Large intestine (tissue), 12 donors: ENCODE data around the gene NOXO1. TPM values are rescaled to one million over a fixed set of nuclear protein-coding genes. Genes with fewer than 3 reads are reported as not detected.
A peak's percentile ranks its signal among the peaks of the same experiment; 100 is the strongest.

Source experiments
- DNase-seq, 2 donors: peaks; one replicate each; pipeline versions ENCODE4 v3.0.0 to v3.0.0-alpha.2; 2013
- H3K27ac ChIP-seq: one replicate; pipeline ENCODE4 v1.5.1; 2013; ENCODE audit warnings: low read length
- H3K27me3 ChIP-seq: 2 replicates; pipeline ENCODE4 v1.6.1; 2013; ENCODE audit warnings: low read length; ENCODE audit not compliant: control insufficient read depth, insufficient read depth
- H3K36me3 ChIP-seq: 2 replicates; pipeline ENCODE4 v1.6.1; 2013; ENCODE audit warnings: low read length; ENCODE audit not compliant: control insufficient read depth, insufficient read depth
- H3K4me1 ChIP-seq: one replicate; pipeline ENCODE4 v1.6.1; 2013; ENCODE audit warnings: low read length; ENCODE audit not compliant: control insufficient read depth, insufficient read depth
- H3K4me3 ChIP-seq: one replicate; pipeline ENCODE4 v1.5.1; 2013; ENCODE audit warnings: low read length
- H3K9me3 ChIP-seq: one replicate; pipeline ENCODE4 v1.6.1; 2013; ENCODE audit warnings: mild to moderate bottlenecking, low read depth, low read length, moderate library complexity; ENCODE audit not compliant: control insufficient read depth
- WGBS: methylation state at CpG from one replicate; pipeline ENCODE4 v1.1.5; 2013; ENCODE audit warnings: low lambda C conversion rate; ENCODE audit not compliant: insufficient coverage; 5-methylcytosine and 5-hydroxymethylcytosine counted together
- long read RNA-seq, 11 donors: transcript quantifications; one replicate each; lab custom pipeline, GENCODE V29; 2026
- polyA plus RNA-seq: library from polyadenylated mRNA; unstranded; fragments of 120-200 nt; gene quantifications from one replicate; pipeline ENCODE4 v1.2.1, GENCODE V29; 2013

The NOXO1 gene
- polyA plus RNA-seq: 2.8 TPM
- long read RNA-seq, donor 1: 0 reads
- long read RNA-seq, donor 2: 0 reads
- long read RNA-seq, donor 3: 0 reads
- long read RNA-seq, donor 4: 0 reads
- long read RNA-seq, donor 5, partial matches to known transcripts: 5 of 14 reads
- long read RNA-seq, donor 5, other reads (novel, unspliced or antisense): 9 of 14 reads
- long read RNA-seq, donor 6, partial matches to known transcripts: 0 of 1 reads
- long read RNA-seq, donor 6, other reads (novel, unspliced or antisense): 0 of 1 reads
- long read RNA-seq, donor 7: 0 reads
- long read RNA-seq, donor 8: 0 reads
- long read RNA-seq, donor 9, partial matches to known transcripts: 0 of 1 reads
- long read RNA-seq, donor 9, other reads (novel, unspliced or antisense): 0 of 1 reads
- long read RNA-seq, donor 10, partial matches to known transcripts: 42 of 78 reads
- long read RNA-seq, donor 10, other reads (novel, unspliced or antisense): 36 of 78 reads
- long read RNA-seq, donor 11: 0 reads

- WGBS: no CpG with 5 or more reads among the region's 6 CpGs
- peaks cover 63% of the 10 kb centered on the region for H3K4me1 ChIP-seq
- H3K4me3 ChIP-seq: no peak within 1 kb of the TSS
- peaks cover 33% of the 10 kb centered on the region for H3K36me3 ChIP-seq
- peak in 1 of 2 donors; percentile 58 for DNase-seq
- peaks cover 12% of the 10 kb centered on the region for H3K9me3 ChIP-seq
- no peak within 1 kb of the TSS for H3K27ac ChIP-seq
- H3K27me3 ChIP-seq: peaks cover 45% of the 10 kb centered on the region
Observed at GRCh38 chr16:1981398-1981836, at the start of gene NOXO1. TSS of gene NOXO1 (minus strand) at chr16:1981469. CDS start at chr16:1981179, 290 bp downstream.

GRCh38 chr16:2030036-2030435 lies 48.8 kb upstream of the NOXO1 start:
- no peak overlapping the region for H3K27ac ChIP-seq
- H3K4me1 ChIP-seq: peaks cover 19% of the 10 kb centered on the region
- H3K4me3 ChIP-seq: no peak overlapping the region
- WGBS: no CpG with 5 or more reads among the region's 11 CpGs
- DNase-seq: no peak
- H3K36me3 ChIP-seq: peaks cover 9% of the 10 kb centered on the region
- peaks cover 21% of the 10 kb centered on the region for H3K27me3 ChIP-seq
- H3K9me3 ChIP-seq: peaks cover 3% of the 10 kb centered on the region

- Histone ChIP-seq H3K4me3 (no peak overlapping the region), H3K27ac (no peak overlapping the region), H3K4me1 (peaks cover 16% of the 10 kb centered on the region), H3K27me3 (peaks cover 21% of the 10 kb centered on the region), H3K9me3 (peaks cover 3% of the 10 kb centered on the region), H3K36me3 (peaks cover 9% of the 10 kb centered on the region)
- DNase-seq: no peak
- WGBS: no CpG with 5 or more reads among the region's 22 CpGs
Observed at GRCh38 chr16:2029350-2029749, 48.1 kb upstream of the NOXO1 start.

- peaks cover 9% of the 10 kb centered on the region for H3K36me3 ChIP-seq
- no peak overlapping the region for H3K4me3 ChIP-seq
- H3K9me3 ChIP-seq: no peaks in the 10 kb centered on the region
- peaks cover 19% of the 10 kb centered on the region for H3K4me1 ChIP-seq
- DNase-seq: no peak
- no CpG with 5 or more reads among the region's 18 CpGs for WGBS
- H3K27ac ChIP-seq: no peak overlapping the region
- peaks cover 21% of the 10 kb centered on the region for H3K27me3 ChIP-seq
Observed at GRCh38 chr16:2028620-2029220, 47.5 kb upstream of the NOXO1 start.

- peak overlapping the region; percentile 42 for H3K4me3 ChIP-seq
- no peak for DNase-seq
- peaks cover 21% of the 10 kb centered on the region for H3K27me3 ChIP-seq
- no peak overlapping the region for H3K27ac ChIP-seq
- no peaks in the 10 kb centered on the region for H3K9me3 ChIP-seq
- H3K36me3 ChIP-seq: peaks cover 9% of the 10 kb centered on the region
- H3K4me1 ChIP-seq: peaks cover 20% of the 10 kb centered on the region
- WGBS: no CpG with 5 or more reads among the region's 3 CpGs
Observed at GRCh38 chr16:2028146-2028545, 46.9 kb upstream of the NOXO1 start.

- H3K4me3 ChIP-seq: peak overlapping the region; percentile 42
- no peak for DNase-seq
- 0% methylated on average over 1 of the region's 76 CpGs for WGBS
- no peaks in the 10 kb centered on the region for H3K9me3 ChIP-seq
- peaks cover 21% of the 10 kb centered on the region for H3K27me3 ChIP-seq
- peaks cover 9% of the 10 kb centered on the region for H3K36me3 ChIP-seq
- H3K4me1 ChIP-seq: peaks cover 22% of the 10 kb centered on the region
- H3K27ac ChIP-seq: no peak overlapping the region
Observed at GRCh38 chr16:2027024-2028010, 46.0 kb upstream of the NOXO1 start.

GRCh38 chr16:2026461-2027023 lies 45.3 kb upstream of the NOXO1 start, which contains the start of gene NHERF2:
TSS of gene NHERF2 (plus strand) at chr16:2026902. CDS start at chr16:2027006, 104 bp downstream.
- H3K4me3 ChIP-seq: peak within 1 kb of the TSS; percentile 42
- H3K27me3 ChIP-seq: peaks cover 23% of the 10 kb centered on the region
- WGBS: no CpG with 5 or more reads among the region's 59 CpGs
- DNase-seq: no peak
- peaks cover 22% of the 10 kb centered on the region for H3K4me1 ChIP-seq
- H3K27ac ChIP-seq: no peak within 1 kb of the TSS
- H3K36me3 ChIP-seq: peaks cover 6% of the 10 kb centered on the region
- H3K9me3 ChIP-seq: no peaks in the 10 kb centered on the region

GRCh38 chr16:2025878-2026460 lies 44.7 kb upstream of the NOXO1 start:
- Histone ChIP-seq H3K4me1 (peaks cover 22% of the 10 kb centered on the region), H3K4me3 (peak overlapping the region; percentile 30), H3K9me3 (no peaks in the 10 kb centered on the region), H3K36me3 (peaks cover 4% of the 10 kb centered on the region), H3K27ac (no peak overlapping the region), H3K27me3 (peaks cover 28% of the 10 kb centered on the region)
- WGBS: no CpG with 5 or more reads among the region's 16 CpGs
- no peak for DNase-seq

GRCh38 chr16:2025251-2025650 lies 44.0 kb upstream of the NOXO1 start:
- H3K4me1 ChIP-seq: peaks cover 29% of the 10 kb centered on the region
- H3K27me3 ChIP-seq: peaks cover 35% of the 10 kb centered on the region
- peaks cover under 1% of the 10 kb centered on the region for H3K9me3 ChIP-seq
- no peak for DNase-seq
- peaks cover 4% of the 10 kb centered on the region for H3K36me3 ChIP-seq
- WGBS: no CpG with 5 or more reads among the region's 14 CpGs
- H3K4me3 ChIP-seq: no peak overlapping the region
- H3K27ac ChIP-seq: no peak overlapping the region
